ENCODE data around the gene MFF. TPM values are rescaled to one million over a fixed set of nuclear protein-coding genes. Genes with fewer than 3 reads are reported as not detected.
"Not testable (repeated sequence)": the region's sequence is repeated elsewhere in the genome, so short reads cannot be mapped to it uniquely, and the experiment has no call there.

The MFF gene
- total RNA-seq, 8 experiments from 2014 or later = 74.7 to 112 (median 98.4) TPM

GRCh38 chr2:227370092-227370491, 45.0 kb downstream of the MFF start:
- no peak overlapping the region for H3K4me3 ChIP-seq
- in situ Hi-C loops (cut with MboI; ENCODE audit: low pct_unique_long_range_greater_than_20kb in 2 of 9, low sequenced_read_pairs in 9 of 9, unreplicated experiment in 9 of 9) = no loop called here
- no peak for ATAC-seq (replicated peaks in 6 of 8)
- H3K27ac ChIP-seq = no peak overlapping the region
- no peaks in the 10 kb centered on the region for H3K4me1 ChIP-seq (replicated peaks in 1 of 2)
- WGBS, 10 experiments = 40 to 100% (median 67%) methylated on average over 1 to 7 of the region's 8 CpGs; no CpG with 5 or more reads in 1 of the 10 experiments

- H3K4me1 ChIP-seq (replicated peaks in 1 of 2) = no peaks in the 10 kb centered on the region
- H3K27ac ChIP-seq = no peak overlapping the region
- H3K4me3 ChIP-seq = no peak overlapping the region
- ATAC-seq (replicated peaks in 6 of 8) = peak in 3 of 8 experiments; percentile 17 to 76 (median 67)
- in situ Hi-C loops (cut with MboI; ENCODE audit: low pct_unique_long_range_greater_than_20kb in 2 of 9, low sequenced_read_pairs in 9 of 9, unreplicated experiment in 9 of 9) = no loop called here
- 6 to 97% (median 90%) methylated on average over 3 to 9 of the region's 9 CpGs for WGBS, 10 experiments
These were observed 45.8 kb downstream of the MFF start for GRCh38 chr2:227370791-227371312.

- no peak overlapping the region for H3K27ac ChIP-seq
- no peak overlapping the region for H3K4me3 ChIP-seq
- H3K4me1 ChIP-seq (replicated peaks in 1 of 2) = peaks cover 0 to 7% of the 10 kb centered on the region in 2 donors
- no peak for ATAC-seq (replicated peaks in 6 of 8)
- WGBS, 10 experiments = 57 to 100% (median 89%) methylated on average over 1 to 10 of the region's 10 CpGs
- in situ Hi-C loops (cut with MboI; ENCODE audit: low pct_unique_long_range_greater_than_20kb in 2 of 9, low sequenced_read_pairs in 9 of 9, unreplicated experiment in 9 of 9) = no loop called here
These were observed 48.3 kb downstream of the MFF start for GRCh38 chr2:227373389-227373788.

- Histone ChIP-seq H3K4me3 (no peak overlapping the region), H3K4me1 (replicated peaks in 1 of 2) (peaks cover 0 to 7% of the 10 kb centered on the region in 2 donors), H3K27ac (no peak overlapping the region)
- in situ Hi-C loops (cut with MboI; ENCODE audit: low pct_unique_long_range_greater_than_20kb in 2 of 9, low sequenced_read_pairs in 9 of 9, unreplicated experiment in 9 of 9) = no loop called here
- WGBS, 10 experiments = 23 to 100% (median 71%) methylated on average over 2 to 6 of the region's 6 CpGs; no CpG with 5 or more reads in 2 of the 10 experiments
- no peak for ATAC-seq (replicated peaks in 6 of 8)
These were observed 49.1 kb downstream of the MFF start for GRCh38 chr2:227374158-227374557.

GRCh38 chr2:227376656-227377396, 51.8 kb downstream of the MFF start:
- 4 to 95% (median 74%) methylated on average over 2 to 9 of the region's 9 CpGs for WGBS, 10 experiments

GRCh38 chr2:227377467-227378351, 52.7 kb downstream of the MFF start:
- WGBS, 10 experiments = 64 to 93% (median 83%) methylated on average over 1 to 8 of the region's 8 CpGs; no CpG with 5 or more reads in 1 of the 10 experiments
- peaks cover 0 to 7% of the 10 kb centered on the region in 2 donors for H3K4me1 ChIP-seq (replicated peaks in 1 of 2)
- in situ Hi-C loops (cut with MboI; ENCODE audit: low pct_unique_long_range_greater_than_20kb in 2 of 9, low sequenced_read_pairs in 9 of 9, unreplicated experiment in 9 of 9) = no loop called here
- no peak for ATAC-seq (replicated peaks in 6 of 8)
- H3K27ac ChIP-seq = no peak overlapping the region
- no peak overlapping the region for H3K4me3 ChIP-seq

More at GRCh38 chr2:227376656-227377396, 51.8 kb downstream of the MFF start:
- in situ Hi-C loops (cut with MboI; ENCODE audit: low pct_unique_long_range_greater_than_20kb in 2 of 9, low sequenced_read_pairs in 9 of 9, unreplicated experiment in 9 of 9) = no loop called here
- peak in 3 of 8 experiments; percentile 81 to 97 (median 95) for ATAC-seq (replicated peaks in 6 of 8)
- Histone ChIP-seq H3K4me1 (replicated peaks in 1 of 2) (peaks cover 0 to 7% of the 10 kb centered on the region in 2 donors), H3K4me3 (no peak overlapping the region), H3K27ac (no peak overlapping the region)

- H3K4me1 ChIP-seq (replicated peaks in 1 of 2) = peaks cover 0 to 7% of the 10 kb centered on the region in 2 donors
- H3K4me3 ChIP-seq = no peak overlapping the region
- 4 to 100% (median 84%) methylated on average over 1 to 4 of the region's 4 CpGs for WGBS, 10 experiments
- in situ Hi-C loops (cut with MboI; ENCODE audit: low pct_unique_long_range_greater_than_20kb in 2 of 9, low sequenced_read_pairs in 9 of 9, unreplicated experiment in 9 of 9) = no loop called here
- ATAC-seq (replicated peaks in 6 of 8) = no peak
- no peak overlapping the region for H3K27ac ChIP-seq
These were observed 53.3 kb downstream of the MFF start for GRCh38 chr2:227378371-227378782.

- no peak within 1 kb of the TSS for H3K4me3 ChIP-seq
- no peak within 1 kb of the TSS for H3K27ac ChIP-seq
- no peak for ATAC-seq (replicated peaks in 6 of 8)
- in situ Hi-C loops (cut with MboI; ENCODE audit: low pct_unique_long_range_greater_than_20kb in 2 of 9, low sequenced_read_pairs in 9 of 9, unreplicated experiment in 9 of 9) = no loop called here
- peaks cover 0 to 7% of the 10 kb centered on the region in 2 donors for H3K4me1 ChIP-seq (replicated peaks in 1 of 2)
- 66 to 100% (median 81%) methylated on average over 1 to 4 of the region's 4 CpGs for WGBS, 10 experiments
These were observed 54.0 kb downstream of the MFF start, which contains the start of gene TM4SF20 for GRCh38 chr2:227379095-227379494. Gene TM4SF20 (minus strand): TSS chr2:227379306. CDS start chr2:227379268, 38 bp downstream.

GRCh38 chr2:227382241-227382835, 57.3 kb downstream of the MFF start:
- H3K4me3 ChIP-seq; in situ Hi-C loops (cut with MboI; ENCODE audit: low pct_unique_long_range_greater_than_20kb in 2 of 9, low sequenced_read_pairs in 9 of 9, unreplicated experiment in 9 of 9); H3K4me1 ChIP-seq (replicated peaks in 1 of 2); H3K27ac ChIP-seq; ATAC-seq (replicated peaks in 6 of 8): not testable (repeated sequence)
- 25 to 100% (median 70%) methylated on average over 1 to 2 of the region's 2 CpGs; no CpG with 5 or more reads in 3 of the 10 experiments for WGBS, 10 experiments

- WGBS, 10 experiments = 0 to 83% (median 65%) methylated on average over 1 to 3 of the region's 3 CpGs; no CpG with 5 or more reads in 1 of the 10 experiments
- no peak overlapping the region for H3K27ac ChIP-seq
- no peaks in the 10 kb centered on the region for H3K4me1 ChIP-seq (replicated peaks in 1 of 2)
- H3K4me3 ChIP-seq = no peak overlapping the region
- ATAC-seq (replicated peaks in 6 of 8) = no peak
- in situ Hi-C loops (cut with MboI; ENCODE audit: low pct_unique_long_range_greater_than_20kb in 2 of 9, low sequenced_read_pairs in 9 of 9, unreplicated experiment in 9 of 9) = no loop called here
These were observed 58.6 kb downstream of the MFF start for GRCh38 chr2:227383686-227384085.

- no peak for ATAC-seq (replicated peaks in 6 of 8)
- Histone ChIP-seq H3K4me3 (no peak overlapping the region), H3K4me1 (replicated peaks in 1 of 2) (no peaks in the 10 kb centered on the region), H3K27ac (no peak overlapping the region)
- in situ Hi-C loops (cut with MboI; ENCODE audit: low pct_unique_long_range_greater_than_20kb in 2 of 9, low sequenced_read_pairs in 9 of 9, unreplicated experiment in 9 of 9) = no loop called here
- 38 to 92% (median 63%) methylated on average over 2 to 6 of the region's 6 CpGs for WGBS, 10 experiments
These were observed 61.6 kb downstream of the MFF start for GRCh38 chr2:227386630-227387029.

- H3K27ac ChIP-seq; H3K4me3 ChIP-seq; H3K4me1 ChIP-seq (replicated peaks in 1 of 2); ATAC-seq (replicated peaks in 6 of 8); in situ Hi-C loops (cut with MboI; ENCODE audit: low pct_unique_long_range_greater_than_20kb in 2 of 9, low sequenced_read_pairs in 9 of 9, unreplicated experiment in 9 of 9): not testable (repeated sequence)
- WGBS, 10 experiments = 100% methylated on average over 1 of the region's 7 CpGs; no CpG with 5 or more reads in 9 of the 10 experiments
These were observed 62.5 kb downstream of the MFF start, which contains the start of gene SCYGR1 for GRCh38 chr2:227387583-227387982. Gene SCYGR1 (minus strand): TSS chr2:227387949. CDS start chr2:227387949, 0 bp downstream.

Measured in motor neuron (in vitro differentiated cells).